ENCODE data around the gene TTC39C.
A peak's percentile ranks its signal among the peaks of the same experiment; 100 is the strongest.
"Not testable (repeated sequence)": the region's sequence is repeated elsewhere in the genome, so short reads cannot be mapped to it uniquely, and the experiment has no call there.

TTC39C gene

DNA sequence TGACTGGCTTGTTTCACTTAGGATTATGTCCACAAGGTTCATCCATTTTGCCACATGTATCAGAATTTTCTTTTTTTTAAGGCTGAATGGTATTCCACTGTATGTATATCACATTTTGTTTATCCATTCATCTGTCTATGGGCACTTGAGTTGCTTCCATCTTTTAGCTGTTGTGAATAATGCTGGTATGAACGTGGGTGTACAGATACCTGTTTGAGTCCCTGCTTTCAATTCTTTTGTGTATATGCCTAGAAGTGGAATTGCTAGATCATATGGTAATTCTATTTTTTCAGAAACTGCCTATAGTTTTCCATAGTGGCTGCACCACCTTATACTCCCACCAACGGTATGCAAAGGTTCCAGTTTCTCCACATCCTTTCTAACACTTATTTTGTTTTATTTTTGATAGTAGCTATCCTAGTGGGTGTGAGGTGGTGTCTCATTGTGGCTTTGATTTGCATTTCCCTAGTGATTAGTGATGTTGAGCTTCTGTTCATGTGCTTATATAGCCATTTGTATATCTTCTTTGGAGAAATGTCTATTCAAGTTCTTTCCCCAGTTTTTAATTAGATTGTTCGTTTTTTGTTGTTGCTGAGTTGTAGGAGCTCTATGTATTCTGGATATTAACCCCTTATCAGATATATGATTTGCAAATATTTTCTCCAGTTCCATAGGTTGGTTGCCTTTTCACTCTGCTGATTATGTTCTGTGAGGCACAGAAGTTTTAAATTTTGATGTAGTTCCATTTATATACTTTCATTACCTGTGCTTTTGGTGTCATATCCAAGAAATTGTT lies 40.7 kb downstream of the TTC39C start:
- no peak for DNase-seq

DNA sequence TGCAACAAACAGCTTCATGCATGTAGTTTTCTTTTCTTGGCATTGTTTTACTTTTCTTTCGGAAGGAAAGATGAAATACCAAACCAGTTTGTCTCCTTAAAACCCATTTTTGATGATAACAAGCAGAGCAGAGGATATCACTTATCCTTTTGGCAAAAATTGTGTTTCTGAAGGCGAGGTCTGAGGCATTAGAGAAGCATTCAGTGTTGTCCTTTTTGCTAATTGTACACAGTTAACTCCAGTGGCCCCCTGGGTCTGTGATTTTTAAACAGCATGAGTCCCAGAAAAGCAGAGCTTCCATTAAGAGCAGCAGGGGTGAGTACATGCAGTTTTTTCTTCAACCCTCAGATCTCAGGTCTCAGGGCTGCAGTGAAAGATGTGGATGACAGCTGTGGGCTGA lies 41.3 kb downstream of the TTC39C start:
- DNase-seq = no peak

DNA sequence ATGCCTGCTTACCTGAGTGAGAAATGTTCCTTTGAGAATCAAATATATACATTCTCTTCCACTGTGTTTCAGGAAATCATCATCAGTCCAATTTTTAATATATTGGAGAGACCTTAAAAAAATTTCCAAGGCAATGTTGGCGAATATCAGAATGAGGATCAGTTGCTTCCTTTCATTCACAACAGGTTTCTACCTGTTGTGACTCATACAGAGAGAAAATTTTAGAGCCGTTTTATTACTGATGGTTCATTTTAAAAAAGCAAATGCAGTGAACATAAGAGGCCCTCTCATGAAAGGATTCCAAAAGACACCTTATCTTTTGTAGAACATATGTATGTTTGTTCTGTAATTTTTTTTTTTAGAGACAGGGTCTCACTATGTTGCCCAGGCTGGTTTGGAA lies 42.0 kb downstream of the TTC39C start:
- DNase-seq = no peak

DNA sequence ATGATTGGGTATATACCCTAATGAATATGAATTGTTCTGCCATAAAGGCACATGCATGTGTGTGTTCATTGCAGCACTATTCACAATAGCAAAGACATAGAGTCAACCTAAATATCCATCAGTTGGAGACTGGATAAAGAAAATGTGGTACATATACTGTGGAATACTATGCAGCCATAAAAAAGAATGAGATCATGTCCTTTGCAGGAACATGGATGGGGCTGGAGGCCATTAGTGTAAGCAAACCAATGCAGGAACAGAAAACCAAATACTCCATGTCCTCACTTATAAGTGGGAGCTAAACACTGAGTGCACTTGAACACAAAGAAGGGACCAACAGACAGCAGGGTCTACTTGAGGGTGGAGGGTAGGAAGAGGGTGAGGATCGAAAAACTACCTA lies 43.2 kb downstream of the TTC39C start:
- no peak for DNase-seq

DNA sequence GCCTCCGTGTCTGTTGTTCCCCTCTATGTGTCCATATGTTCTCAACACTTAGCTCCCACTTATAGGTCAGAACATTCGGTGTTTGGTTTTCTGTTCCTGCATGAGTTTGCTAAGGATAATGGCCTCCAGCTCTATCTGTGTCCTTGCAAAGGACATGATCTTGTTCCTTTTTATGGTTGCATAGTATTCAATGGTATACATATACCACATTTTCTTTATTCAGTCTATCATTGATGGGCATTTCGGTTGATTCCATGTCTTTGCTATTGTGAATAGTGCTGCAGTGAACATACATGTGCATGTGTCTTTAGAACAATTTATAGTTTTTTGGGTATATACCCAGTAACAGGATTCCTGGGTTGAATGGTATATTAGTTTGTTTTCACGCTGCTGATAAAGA lies 44.8 kb downstream of the TTC39C start:
- not testable (repeated sequence) for DNase-seq

DNA sequence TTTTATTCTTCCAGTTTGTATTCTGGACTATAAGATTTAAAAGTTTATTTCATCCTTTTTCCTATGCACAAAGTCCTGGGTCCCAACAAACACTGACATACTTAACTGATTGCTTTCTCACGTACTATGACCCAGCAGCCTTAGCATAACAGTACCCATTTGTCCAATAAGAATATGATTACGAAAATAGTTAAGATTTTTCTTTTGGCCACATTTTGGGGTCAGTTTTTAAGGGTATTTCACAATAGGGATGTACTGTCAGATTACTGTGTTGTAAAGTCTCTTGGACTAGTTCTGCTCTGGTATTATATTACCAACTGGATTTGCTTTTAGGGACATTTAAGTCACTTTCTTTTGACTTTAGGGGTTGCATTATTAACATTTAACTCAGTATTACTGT lies 46.1 kb downstream of the TTC39C start:
- peak; percentile 13 for DNase-seq

DNA sequence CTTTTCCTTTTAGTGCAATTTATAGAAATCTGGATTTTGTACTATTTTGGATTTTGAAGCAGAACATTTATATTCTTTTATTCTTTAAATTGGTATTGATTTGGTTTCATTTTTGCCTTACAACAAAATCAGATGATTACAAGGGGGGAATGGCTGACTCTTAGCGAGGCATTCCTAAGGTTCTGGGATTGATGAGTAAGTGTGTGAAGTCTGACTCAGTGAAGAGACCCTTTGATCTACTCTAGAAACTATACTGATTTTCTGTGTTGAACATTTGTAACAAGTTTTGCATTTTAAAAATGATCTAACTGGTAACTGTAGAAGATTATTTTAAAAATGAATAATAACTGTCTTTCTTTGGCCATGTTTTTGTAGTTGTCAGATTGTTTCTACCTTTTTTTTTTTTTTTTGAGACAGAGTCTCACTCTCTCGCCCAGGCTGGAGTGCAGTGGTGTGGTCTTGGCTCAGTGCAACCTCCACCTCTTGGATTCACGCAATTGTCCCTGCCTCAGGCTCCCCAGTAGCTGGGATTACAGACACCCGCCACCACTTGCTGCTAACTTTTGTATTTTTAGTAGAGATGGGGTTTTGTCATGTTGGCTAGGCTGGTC lies 48.7 kb downstream of the TTC39C start:
- no peak for DNase-seq

DNA sequence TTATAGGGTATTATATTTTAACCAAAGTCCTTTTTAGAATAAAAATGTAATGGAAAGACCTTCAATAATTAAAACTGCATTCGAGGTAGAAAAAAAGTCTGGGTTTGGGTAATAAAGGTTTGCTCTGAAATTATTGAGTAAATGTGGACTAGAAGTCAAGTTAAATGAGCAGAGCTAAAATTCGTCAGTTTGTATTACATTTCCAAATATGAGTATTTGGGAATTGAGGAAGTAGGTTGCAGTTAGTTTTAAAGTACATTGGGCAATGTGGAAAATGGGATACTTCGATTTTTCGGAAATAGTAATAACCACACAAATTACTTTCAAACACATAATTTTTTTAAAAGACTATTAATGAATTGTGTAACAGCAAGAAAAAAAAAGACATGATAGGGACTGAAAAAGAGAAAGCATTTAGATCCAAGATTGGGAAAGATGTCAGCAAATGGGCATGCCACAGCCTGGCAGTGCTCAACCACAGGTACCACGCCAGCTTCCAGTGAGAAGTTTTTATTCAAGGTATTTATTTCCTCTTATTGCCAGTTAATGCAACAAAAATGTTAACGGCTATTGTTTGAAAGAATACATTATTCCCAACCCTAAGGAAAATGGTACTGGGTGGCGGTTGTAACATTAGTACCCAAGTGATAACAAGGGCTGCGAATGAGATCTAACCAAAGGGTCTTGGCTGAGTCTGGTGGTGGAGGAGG lies 50.0 kb downstream of the TTC39C start:
- no peak for DNase-seq

DNA sequence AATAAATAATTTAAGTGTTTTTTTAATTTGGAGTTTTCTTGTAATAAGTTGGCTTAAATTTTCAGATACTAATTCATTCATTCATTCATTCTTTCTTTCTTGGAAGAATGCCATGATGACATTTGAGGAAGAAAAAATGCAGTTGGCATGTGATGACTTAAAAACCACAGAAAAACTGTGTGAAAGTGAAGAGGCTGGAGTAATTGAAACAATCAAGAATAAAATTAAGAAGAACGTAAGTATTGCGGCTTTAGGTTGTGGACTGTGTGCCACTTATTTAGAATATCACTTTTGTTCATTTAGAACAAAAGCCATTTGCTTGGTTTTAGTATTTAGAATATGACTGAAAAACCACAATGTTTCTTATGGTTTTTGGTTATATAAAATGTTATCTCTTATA lies 51.4 kb downstream of the TTC39C start:
- DNase-seq = peak; percentile 61

DNA sequence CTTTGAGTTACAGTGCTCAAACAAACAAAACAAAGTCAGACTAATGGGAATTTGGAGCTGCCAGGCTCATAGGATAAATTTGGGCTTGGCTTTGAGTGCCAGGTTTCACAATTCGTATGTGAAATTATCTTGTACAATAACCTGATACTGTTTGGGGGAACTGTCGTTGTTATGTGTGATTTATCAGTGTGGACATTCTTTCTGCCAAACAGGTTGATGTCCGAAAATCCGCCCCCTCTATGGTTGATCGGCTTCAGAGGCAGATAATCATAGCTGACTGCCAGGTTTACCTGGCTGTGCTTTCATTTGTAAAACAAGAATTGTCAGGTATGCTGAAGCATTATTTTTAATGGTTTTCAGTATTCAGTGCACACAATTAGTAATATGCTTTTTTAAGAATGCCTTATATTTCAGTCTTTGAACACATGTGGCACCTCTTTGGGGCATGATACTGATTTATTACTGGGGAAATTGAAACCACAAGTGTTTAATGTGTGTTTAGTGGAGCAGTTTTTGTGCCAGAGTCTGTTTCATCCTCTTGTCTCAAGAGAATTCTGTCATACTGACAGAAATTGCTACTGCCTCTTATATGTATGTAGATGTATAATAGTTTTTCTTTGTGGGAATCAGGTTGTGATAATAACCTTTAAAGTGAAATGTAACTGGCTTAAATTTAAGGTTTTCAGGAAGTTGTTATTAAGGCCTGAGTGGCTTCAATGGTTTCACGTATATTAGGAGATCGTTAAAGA lies 54.6 kb downstream of the TTC39C start:
- DNase-seq = no peak

DNA sequence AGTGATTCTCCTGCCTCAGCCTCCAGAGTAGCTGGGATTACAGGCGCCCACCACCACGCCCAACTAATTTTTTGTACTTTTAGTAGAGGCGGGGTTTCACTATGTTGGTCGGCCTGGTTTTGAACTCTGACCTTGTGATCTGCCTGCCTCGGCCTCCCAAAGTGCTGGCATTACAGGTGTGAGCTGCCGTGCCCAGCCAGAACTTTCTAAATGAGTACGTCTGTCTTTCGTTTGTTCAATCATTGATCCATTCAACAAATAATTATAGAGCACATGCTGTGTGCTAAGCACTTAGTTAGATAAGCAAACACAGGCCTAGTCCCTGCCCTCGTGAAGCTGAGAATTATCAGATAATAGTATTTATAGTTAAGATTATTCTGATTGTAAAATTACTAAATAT lies 56.5 kb downstream of the TTC39C start:
- no peak for DNase-seq

DNA sequence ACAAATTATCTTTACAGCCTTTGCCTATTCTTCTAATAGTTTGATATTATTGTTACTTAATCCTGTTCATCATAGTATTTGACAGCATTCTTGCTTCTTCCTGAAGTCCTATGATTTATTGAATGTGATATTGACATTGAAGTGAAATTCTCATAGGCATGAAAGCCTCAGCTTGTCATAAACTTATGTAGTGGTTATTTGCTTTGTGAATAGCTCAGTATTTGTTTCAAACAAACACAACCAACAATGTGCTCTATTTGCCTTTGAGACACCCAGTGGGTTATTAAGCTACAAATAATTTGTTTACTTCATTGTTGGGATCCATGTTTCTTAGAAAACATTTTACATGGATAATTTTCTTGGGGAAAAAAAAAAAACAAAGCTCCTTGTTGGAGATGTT lies 57.2 kb downstream of the TTC39C start:
- no peak for DNase-seq

DNA sequence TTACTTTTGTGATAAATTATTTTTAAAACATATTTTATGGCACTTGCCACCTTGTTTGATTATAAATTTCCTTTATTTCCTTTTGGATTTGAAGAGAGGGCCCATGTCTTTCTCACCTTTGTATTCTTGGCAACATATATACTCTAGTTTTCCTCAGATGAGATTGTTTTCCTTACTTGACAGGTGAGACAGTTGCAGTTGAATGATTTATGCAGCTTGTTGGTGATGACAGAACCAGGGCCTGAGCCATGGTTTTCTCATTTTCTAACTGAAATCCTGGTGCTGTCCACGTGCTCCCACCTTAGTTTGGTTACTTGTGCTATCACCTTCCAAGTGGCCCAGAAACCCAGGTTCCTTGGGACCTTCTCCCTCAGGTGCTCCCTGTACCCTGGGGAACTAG lies 58.2 kb downstream of the TTC39C start:
- no peak for DNase-seq

DNA sequence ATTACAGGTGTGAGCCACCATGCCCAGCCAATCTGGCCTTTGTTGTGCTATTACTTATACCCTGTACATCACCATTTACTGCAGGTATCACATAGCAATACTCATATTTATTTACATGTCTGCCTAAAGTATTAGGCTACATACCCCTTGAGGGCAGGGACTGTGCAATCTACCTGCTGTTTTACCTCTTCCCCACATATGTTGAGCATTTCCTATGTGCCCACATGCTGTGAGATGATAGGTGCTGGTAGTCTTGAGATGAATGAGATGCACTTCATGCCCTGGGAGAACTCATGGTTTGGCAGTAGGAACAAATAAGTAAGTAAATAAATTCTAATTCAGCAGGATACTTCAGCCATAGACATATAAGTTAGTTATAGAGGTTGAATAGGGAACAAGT lies 59.2 kb downstream of the TTC39C start:
- DNase-seq = no peak

DNA sequence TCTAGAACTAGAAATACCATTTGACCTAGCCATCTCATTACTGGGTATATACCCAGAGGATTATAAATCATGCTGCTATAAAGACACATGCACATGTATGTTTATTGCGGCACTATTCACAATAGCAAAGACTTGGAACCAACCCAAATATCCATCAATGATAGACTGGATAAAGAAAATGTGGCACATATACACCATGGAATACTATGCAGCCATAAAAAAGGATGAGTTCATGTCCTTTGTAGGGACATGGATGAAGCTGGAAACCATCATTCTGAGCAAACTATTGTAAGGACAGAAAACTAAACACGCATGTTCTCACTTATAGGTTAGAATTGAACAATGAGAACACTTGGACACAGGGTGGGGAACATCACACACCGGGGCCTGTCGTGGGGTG lies 60.2 kb downstream of the TTC39C start:
- DNase-seq = not testable (repeated sequence)

DNA sequence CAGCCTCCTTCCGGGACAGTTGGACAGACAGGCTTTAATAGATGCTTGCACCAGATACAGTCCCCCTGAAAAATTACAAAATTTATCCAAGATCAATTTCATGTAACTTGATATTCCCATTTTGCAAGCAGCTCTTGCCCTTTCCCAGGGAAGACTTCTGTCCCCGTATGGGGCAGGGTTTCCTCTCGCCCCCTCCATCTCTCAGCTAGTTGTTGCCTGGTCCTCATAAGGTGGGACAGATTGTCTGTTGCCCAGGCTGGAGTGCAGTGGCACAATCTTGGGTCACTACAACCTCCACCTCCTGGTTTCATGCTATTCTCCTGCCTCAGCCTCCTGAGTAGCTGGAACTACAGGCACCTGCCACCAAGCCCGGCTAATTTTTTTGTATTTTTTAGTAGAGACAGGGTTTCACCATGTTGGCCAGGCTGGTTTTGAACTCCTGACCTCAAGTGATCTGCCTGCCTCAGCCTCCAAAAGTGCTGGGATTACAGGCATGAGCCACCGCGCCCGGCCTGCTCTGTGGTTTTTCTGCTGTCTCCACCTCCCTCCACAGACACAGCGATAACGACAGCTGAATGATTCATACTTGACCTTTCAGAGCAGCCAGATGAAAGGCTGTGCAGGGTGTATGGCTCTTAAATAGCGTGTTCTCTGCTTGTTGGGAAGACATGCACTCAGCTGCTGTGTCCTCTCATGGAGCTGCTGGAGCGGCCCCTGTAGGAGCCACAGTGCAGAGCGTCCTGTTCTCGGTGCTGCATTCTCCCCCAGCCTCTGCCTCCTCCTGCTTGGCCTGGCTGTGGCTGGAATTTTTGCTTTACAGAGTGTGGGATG lies 61.4 kb downstream of the TTC39C start:
- peak; percentile 94 for DNase-seq

DNA sequence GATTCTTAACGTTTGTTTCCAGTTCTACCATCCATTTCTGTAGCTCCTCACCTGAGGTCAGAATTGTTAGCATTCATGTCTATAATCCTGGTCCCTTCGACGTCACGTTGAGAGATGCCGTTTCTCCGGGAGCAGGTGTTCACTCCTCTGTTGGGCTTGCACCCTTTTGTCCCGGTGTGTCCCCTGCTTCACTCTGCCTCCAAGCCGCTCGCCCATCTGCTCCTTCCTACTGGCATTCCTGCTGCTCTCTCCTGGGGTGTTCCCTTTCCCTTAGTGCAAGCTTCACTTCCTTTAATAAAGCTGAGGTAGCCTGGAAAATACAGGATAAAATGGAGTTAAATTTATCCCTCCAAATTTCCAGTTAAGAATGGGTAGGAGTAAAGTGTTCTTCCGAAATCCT lies 62.4 kb downstream of the TTC39C start:
- no peak for DNase-seq

DNA sequence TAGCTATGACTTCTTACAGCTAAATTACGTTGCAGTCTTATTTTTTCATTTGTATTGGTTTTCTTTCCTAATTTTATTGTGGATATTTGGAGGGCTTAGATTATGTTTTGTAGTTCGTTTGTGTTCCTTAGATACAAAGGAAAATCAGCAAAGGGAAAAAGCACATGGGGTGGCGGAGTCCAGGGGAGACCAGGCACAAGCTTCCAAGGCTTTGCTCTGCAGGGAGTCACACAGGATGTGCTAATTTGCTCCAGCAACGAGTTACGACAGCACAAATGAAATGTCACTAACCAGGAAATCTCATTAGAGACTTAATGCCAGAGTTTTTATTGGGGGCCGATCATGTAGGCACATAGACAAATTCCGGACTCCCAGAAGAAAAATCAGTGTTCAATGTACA lies 63.8 kb downstream of the TTC39C start:
- DNase-seq = no peak

DNA sequence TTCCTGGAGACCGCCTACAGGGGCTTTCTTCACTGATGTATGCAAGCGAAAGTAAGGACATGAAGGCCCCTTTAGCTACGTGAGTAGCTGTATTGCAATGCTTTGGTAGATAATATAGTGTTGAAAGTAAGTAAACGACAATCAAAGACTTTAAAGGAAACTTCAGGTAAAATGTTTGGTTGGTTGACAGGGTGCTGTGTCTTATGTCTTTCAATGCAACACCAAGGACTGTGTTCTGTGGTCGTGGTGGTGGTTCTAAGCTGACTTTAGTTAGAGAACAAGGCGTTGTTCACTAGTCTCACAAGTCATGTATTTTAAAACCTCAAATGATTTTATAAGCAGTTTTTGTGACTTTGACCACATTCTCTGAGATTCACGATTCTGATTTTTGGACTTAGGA lies 66.3 kb downstream of the TTC39C start:
- no peak for DNase-seq

DNA sequence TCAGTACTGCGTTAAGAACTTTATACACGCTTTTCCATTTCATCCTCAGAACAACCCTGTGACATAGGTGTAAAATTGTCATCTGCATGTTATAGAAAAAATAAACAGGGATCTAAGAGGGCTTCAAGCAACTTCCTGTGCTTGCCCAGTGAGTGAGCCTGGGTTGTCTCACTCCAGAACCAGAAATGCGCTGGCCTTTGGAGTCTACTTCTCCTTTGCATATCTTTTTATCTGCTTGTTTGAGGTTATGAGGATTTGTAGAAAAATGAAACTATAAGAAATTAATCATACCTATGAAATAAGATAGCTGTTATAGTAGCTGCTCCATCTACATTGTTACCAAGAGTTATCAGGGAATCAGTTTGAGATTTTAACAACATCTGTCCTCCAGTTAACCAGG lies 69.0 kb downstream of the TTC39C start:
- no peak for DNase-seq

DNA sequence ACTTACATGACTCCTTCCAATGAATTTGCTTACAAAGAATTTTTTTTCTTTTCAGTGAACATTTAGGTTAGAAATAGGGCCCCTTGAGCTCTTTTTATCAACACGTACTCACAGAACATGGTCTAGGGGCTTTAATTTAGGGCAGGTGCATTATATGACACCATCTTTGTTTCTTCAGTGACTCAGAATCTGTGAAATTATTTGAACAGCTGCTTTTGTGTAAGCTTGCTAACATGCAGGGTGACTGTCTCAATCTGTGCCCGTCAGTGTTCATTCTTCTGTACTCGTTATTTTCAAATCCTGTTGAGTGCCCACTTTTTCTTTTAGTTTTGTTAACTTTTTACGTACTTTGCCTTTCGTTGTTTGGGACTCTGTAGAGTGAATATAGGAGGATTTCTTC lies 71.5 kb downstream of the TTC39C start:
- DNase-seq = no peak

DNA sequence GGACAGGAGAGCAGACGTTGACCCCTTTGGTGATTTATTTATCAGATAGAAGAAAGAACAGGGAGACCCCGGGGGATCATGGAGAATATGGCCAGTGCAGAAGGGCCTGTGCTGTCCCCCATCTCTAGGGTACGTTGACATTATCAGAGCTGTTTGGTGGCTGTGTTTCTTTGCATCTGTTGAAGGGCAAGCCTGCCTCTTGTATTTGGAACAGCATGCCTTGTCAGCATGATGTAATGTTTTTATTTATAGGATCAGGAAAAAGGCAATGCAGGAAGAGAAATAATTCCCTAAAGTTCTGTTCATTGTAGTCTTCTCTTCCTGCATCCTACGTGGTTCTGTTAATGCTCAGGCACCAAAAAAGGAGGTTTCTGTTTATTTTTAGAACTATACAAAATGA lies 74.5 kb downstream of the TTC39C start:
- no peak for DNase-seq
